ENCODE results near the gene ME1.

GRCh38 chr6:83310046-83310445 is 120.8 kb downstream of the ME1 start:
- no peak for TF ChIP-seq SETDB1 (CRISPR knock-in tag; IDR thresholded peaks at IDR 0.05; ENCODE audit: borderline replicate concordance)
- no peak for TF ChIP-seq KAT8 (CRISPR knock-in tag; IDR thresholded peaks at IDR 0.05)
- TF ChIP-seq, protein P1, sequence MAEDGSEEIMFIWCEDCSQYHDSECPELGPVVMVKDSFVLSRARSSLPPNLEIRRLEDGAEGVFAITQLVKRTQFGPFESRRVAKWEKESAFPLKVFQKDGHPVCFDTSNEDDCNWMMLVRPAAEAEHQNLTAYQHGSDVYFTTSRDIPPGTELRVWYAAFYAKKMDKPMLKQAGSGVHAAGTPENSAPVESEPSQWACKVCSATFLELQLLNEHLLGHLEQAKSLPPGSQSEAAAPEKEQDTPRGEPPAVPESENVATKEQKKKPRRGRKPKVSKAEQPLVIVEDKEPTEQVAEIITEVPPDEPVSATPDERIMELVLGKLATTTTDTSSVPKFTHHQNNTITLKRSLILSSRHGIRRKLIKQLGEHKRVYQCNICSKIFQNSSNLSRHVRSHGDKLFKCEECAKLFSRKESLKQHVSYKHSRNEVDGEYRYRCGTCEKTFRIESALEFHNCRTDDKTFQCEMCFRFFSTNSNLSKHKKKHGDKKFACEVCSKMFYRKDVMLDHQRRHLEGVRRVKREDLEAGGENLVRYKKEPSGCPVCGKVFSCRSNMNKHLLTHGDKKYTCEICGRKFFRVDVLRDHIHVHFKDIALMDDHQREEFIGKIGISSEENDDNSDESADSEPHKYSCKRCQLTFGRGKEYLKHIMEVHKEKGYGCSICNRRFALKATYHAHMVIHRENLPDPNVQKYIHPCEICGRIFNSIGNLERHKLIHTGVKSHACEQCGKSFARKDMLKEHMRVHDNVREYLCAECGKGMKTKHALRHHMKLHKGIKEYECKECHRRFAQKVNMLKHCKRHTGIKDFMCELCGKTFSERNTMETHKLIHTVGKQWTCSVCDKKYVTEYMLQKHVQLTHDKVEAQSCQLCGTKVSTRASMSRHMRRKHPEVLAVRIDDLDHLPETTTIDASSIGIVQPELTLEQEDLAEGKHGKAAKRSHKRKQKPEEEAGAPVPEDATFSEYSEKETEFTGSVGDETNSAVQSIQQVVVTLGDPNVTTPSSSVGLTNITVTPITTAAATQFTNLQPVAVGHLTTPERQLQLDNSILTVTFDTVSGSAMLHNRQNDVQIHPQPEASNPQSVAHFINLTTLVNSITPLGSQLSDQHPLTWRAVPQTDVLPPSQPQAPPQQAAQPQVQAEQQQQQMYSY (CRISPR knock-in tag; IDR thresholded peaks at IDR 0.05) = no peak
